ENCODE measurements around the gene GNAS-AS1.

Gene GNAS-AS1

DNA sequence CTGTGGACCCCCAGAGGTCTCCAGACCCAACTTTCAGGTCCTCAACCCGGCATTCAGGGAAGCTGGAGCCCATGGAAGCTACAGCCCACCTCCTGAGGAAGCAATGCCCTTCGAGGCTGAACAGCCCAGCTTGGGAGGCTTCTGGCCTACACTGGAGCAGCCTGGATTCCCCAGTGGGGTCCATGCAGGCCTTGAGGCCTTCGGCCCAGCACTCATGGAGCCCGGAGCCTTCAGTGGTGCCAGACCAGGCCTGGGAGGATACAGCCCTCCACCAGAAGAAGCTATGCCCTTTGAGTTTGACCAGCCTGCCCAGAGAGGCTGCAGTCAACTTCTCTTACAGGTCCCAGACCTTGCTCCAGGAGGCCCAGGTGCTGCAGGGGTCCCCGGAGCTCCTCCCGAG is 2.8 kb upstream of the GNAS-AS1 start:
- Histone ChIP-seq H3K9ac (ENCODE audit: low read depth, low read length) (no peak overlapping the region), H3K36me3 (ENCODE audit: control insufficient read depth, insufficient read depth, low read length) (peaks cover 3% of the 10 kb centered on the region), H3K4me1 (ENCODE audit: control insufficient read depth, insufficient read depth, low read length) (peaks cover 13% of the 10 kb centered on the region), H3K9me3 (ENCODE audit: control insufficient read depth, insufficient read depth, low read length) (no peaks in the 10 kb centered on the region), H3K27me3 (ENCODE audit: control insufficient read depth, insufficient read depth, low read length) (peaks cover 60% of the 10 kb centered on the region), H3K4me3 (ENCODE audit: low read depth, low read length) (peak overlapping the region; percentile 37)

DNA sequence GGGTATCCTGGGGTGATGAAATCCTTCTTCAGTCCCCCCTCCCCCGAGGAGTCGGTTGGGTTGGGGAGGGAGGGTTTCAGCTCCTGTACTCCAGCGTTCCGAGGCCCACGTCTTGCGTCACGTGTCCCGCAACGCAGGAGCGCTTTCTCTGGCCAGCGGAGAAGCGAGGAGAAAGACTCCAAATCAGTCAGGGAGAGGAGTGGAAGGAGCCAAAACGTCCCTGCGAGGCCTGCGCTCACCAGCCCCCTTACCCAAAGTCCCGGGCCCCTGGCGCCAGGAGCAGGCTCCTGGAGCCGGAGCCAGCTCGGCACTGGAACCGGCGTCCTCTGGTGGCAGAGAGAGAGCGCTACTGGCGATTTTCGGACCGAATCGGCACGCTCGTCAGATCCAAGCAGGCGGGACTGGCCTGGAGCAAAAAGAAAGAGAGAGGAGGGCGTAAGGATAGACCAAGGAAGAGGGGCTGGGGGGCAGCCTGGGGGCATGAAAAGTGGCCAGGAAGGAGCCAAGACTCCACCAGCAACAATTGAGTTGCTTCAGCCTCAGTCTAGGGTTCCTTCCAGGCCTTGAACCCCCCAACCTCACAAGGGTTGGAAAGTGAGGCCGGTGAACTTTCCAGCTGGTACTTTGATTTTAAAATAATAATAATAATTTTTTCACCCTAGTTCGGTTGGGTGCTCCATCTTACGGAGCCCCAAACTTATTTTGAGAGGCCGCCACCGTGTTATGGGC is 2.0 kb upstream of the GNAS-AS1 start, which contains the start of gene GNAS:
Gene GNAS, plus strand, starts transcription at position 174 of the 729 bp plus-strand sequence.
- Histone ChIP-seq H3K27me3 (ENCODE audit: control insufficient read depth, insufficient read depth, low read length) (peaks cover 56% of the 10 kb centered on the region), H3K9ac (ENCODE audit: low read depth, low read length) (peak within 1 kb of the TSS; percentile 70), H3K9me3 (ENCODE audit: control insufficient read depth, insufficient read depth, low read length) (no peaks in the 10 kb centered on the region), H3K4me1 (ENCODE audit: control insufficient read depth, insufficient read depth, low read length) (peaks cover 16% of the 10 kb centered on the region), H3K36me3 (ENCODE audit: control insufficient read depth, insufficient read depth, low read length) (peaks cover 7% of the 10 kb centered on the region), H3K4me3 (ENCODE audit: low read depth, low read length) (peak within 1 kb of the TSS; percentile 94)

DNA sequence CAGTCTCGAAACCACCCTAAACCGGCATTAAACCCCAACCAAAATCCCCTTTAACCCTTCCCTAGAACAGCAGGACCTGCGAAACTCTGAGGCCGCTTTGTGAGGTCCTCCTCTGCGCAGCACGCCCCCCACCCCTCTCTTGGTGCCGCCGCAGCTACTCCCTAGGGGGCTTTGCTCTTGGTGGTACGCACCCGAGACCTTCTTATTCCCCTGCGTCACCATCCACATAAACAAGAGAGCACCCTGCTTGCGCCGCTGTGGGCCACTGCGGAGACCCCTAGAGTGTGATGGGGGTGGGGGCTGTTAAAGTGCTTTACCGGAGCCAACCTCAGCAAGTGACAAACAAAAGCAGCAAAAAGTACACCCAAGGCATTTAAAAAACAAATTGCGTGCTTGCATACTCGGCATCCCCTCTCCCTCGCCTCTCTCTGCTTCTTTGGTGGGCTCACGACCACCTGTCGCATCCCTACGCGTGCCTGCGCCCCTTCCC is 1.3 kb upstream of the GNAS-AS1 start:
- Histone ChIP-seq H3K4me1 (ENCODE audit: control insufficient read depth, insufficient read depth, low read length) (peaks cover 19% of the 10 kb centered on the region), H3K36me3 (ENCODE audit: control insufficient read depth, insufficient read depth, low read length) (peaks cover 10% of the 10 kb centered on the region), H3K9me3 (ENCODE audit: control insufficient read depth, insufficient read depth, low read length) (no peaks in the 10 kb centered on the region), H3K4me3 (ENCODE audit: low read depth, low read length) (peak overlapping the region; percentile 94), H3K9ac (ENCODE audit: low read depth, low read length) (peak overlapping the region; percentile 70), H3K27me3 (ENCODE audit: control insufficient read depth, insufficient read depth, low read length) (peaks cover 49% of the 10 kb centered on the region)

DNA sequence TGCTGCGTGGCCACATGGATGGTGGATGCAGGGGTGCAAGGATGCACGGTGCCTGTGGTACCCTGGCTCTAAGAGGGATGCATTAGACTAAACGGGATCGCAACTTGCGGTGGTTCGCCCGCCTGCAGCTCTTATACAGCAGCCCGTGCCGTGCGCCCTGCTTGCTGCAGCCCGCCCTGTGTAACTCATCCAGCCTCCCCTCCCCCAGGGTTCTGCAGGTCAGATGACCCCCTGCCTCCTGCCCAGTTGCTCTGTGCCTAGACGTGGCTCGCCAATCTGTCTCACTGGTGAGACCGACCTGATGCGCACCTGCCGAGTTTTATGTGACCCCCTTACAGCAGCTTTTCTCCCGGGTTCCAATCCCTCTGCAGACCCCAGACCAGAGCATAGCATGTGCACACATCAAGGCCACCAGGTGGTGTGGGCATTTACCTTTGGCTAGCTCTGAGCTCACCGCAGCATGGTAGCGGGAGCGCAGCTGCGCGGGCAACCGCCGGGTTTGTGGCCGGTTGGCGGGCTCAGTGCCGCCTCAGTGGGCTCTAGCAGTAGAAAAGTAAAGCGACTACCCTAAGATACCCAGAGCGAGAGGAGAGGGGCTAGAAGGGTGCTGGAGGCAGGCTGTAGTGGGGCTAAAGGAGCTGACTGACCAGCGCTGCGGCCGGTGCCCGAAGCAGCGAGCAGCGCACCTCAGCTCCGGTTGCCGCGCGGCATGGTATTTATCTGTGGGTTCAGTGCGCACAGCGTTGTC is 693 bp upstream of the GNAS-AS1 start:
- H3K4me3 ChIP-seq (ENCODE audit: low read depth, low read length), result peak overlapping the region; percentile 94
- no peaks in the 10 kb centered on the region for H3K9me3 ChIP-seq (ENCODE audit: control insufficient read depth, insufficient read depth, low read length)
- peaks cover 10% of the 10 kb centered on the region for H3K36me3 ChIP-seq (ENCODE audit: control insufficient read depth, insufficient read depth, low read length)
- H3K4me1 ChIP-seq (ENCODE audit: control insufficient read depth, insufficient read depth, low read length), result peaks cover 23% of the 10 kb centered on the region
- H3K27me3 ChIP-seq (ENCODE audit: control insufficient read depth, insufficient read depth, low read length), result peaks cover 43% of the 10 kb centered on the region
- H3K9ac ChIP-seq (ENCODE audit: low read depth, low read length), result peak overlapping the region; percentile 60

DNA sequence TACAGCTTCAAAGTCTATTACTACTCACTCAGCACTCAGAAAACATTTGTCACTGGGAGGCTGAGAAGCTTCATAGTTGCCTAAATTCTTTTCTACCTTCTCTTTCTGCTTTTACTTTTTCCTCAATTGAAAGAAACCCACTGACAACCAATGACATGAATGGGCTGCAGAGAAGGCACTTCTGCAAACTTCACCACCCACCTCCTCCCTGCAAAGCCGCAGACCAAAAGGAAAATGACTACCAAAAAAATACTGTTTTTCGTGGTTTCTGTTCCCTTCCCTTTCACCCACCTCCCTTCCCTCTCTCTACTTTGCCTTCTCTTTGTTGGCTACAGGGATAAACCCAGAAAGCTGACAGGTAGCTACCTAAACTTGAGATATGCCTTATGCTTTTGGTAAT is 3.2 kb downstream of the GNAS-AS1 start:
- H3K9ac ChIP-seq (ENCODE audit: low read depth, low read length), result no peak overlapping the region
- H3K4me1 ChIP-seq (ENCODE audit: control insufficient read depth, insufficient read depth, low read length), result peaks cover 45% of the 10 kb centered on the region
- H3K27me3 ChIP-seq (ENCODE audit: control insufficient read depth, insufficient read depth, low read length), result peaks cover 10% of the 10 kb centered on the region
- H3K4me3 ChIP-seq (ENCODE audit: low read depth, low read length), result peak overlapping the region; percentile 10
- peaks cover 10% of the 10 kb centered on the region for H3K36me3 ChIP-seq (ENCODE audit: control insufficient read depth, insufficient read depth, low read length)
- H3K9me3 ChIP-seq (ENCODE audit: control insufficient read depth, insufficient read depth, low read length), result no peaks in the 10 kb centered on the region

DNA sequence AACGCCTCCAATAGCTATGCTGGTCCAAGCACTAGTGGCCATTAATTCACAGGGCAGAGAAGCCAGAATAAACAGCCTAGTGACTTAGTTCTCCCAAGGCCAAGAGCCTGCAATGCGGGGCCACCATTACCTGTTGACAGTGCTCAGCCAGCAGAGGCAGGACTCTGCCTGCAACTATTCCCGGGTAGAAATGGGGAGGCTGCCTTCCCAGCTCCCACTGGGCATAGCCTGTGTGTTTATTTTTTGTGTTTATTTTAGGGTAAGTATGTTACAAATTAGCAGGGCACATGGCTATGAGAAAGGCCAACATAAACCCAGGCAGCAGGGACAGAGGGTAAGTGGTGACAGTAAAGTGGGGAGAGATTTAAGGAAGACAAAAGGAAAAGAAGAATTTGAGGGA is 5.0 kb downstream of the GNAS-AS1 start:
- Histone ChIP-seq H3K27me3 (ENCODE audit: control insufficient read depth, insufficient read depth, low read length) (peaks cover 2% of the 10 kb centered on the region), H3K36me3 (ENCODE audit: control insufficient read depth, insufficient read depth, low read length) (peaks cover 22% of the 10 kb centered on the region), H3K4me1 (ENCODE audit: control insufficient read depth, insufficient read depth, low read length) (peaks cover 50% of the 10 kb centered on the region)

DNA sequence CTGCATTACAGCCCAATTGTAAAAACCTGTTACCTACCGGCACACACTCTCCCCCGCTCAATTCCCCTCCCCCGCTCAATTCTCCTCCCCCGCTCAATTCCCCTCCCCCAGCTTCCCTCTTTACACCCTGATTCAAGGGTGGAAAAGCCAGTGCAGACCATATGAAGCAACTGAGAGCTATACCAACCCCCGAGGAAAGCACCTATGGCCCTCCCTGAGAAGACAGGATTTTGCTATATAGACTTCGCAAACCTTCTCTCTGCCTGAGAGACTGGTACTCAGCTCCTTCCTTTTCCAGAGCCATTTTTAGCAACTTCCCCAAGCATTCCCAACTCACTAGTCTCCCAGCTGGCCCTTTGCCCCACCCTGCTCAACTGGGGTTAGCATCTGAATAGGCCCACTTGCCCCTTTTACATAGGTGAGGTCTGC is 7.6 kb downstream of the GNAS-AS1 start:
- Histone ChIP-seq H3K9me3 (ENCODE audit: control insufficient read depth, insufficient read depth, low read length) (no peaks in the 10 kb centered on the region), H3K27me3 (ENCODE audit: control insufficient read depth, insufficient read depth, low read length) (peaks cover 2% of the 10 kb centered on the region), H3K4me1 (ENCODE audit: control insufficient read depth, insufficient read depth, low read length) (peaks cover 40% of the 10 kb centered on the region), H3K36me3 (ENCODE audit: control insufficient read depth, insufficient read depth, low read length) (peaks cover 24% of the 10 kb centered on the region), H3K4me3 (ENCODE audit: low read depth, low read length) (peak overlapping the region; percentile 52), H3K9ac (ENCODE audit: low read depth, low read length) (no peak overlapping the region)

More for the DNA sequence above, 5.0 kb downstream of the GNAS-AS1 start:
- Histone ChIP-seq H3K4me3 (ENCODE audit: low read depth, low read length) (no peak overlapping the region), H3K9ac (ENCODE audit: low read depth, low read length) (no peak overlapping the region), H3K9me3 (ENCODE audit: control insufficient read depth, insufficient read depth, low read length) (no peaks in the 10 kb centered on the region)

DNA sequence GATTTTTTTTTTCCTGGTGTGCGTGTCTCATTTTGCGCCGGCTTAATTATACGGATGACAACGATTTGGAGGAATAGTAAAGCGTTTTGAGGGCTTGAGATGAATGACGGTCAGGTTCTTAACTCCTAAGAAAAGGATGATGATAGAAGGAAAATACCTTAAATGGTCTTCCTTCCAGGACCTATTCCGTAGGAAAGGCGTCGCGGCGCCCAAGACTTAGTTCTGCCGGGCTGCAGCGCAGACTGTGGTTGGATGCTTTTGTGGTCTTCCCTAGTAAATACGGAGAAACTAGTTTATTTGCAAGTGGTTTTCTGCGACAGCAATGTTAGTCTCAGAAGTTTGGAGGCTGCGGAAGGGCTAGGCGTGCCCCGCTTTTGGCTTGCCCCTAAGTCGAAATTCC is 8.4 kb downstream of the GNAS-AS1 start:
- peak overlapping the region; percentile 51 for H3K9ac ChIP-seq (ENCODE audit: low read depth, low read length)
- H3K9me3 ChIP-seq (ENCODE audit: control insufficient read depth, insufficient read depth, low read length), result no peaks in the 10 kb centered on the region
- H3K4me1 ChIP-seq (ENCODE audit: control insufficient read depth, insufficient read depth, low read length), result peaks cover 39% of the 10 kb centered on the region
- peak overlapping the region; percentile 52 for H3K4me3 ChIP-seq (ENCODE audit: low read depth, low read length)
- peaks cover 26% of the 10 kb centered on the region for H3K36me3 ChIP-seq (ENCODE audit: control insufficient read depth, insufficient read depth, low read length)
- H3K27me3 ChIP-seq (ENCODE audit: control insufficient read depth, insufficient read depth, low read length), result peaks cover 2% of the 10 kb centered on the region

DNA sequence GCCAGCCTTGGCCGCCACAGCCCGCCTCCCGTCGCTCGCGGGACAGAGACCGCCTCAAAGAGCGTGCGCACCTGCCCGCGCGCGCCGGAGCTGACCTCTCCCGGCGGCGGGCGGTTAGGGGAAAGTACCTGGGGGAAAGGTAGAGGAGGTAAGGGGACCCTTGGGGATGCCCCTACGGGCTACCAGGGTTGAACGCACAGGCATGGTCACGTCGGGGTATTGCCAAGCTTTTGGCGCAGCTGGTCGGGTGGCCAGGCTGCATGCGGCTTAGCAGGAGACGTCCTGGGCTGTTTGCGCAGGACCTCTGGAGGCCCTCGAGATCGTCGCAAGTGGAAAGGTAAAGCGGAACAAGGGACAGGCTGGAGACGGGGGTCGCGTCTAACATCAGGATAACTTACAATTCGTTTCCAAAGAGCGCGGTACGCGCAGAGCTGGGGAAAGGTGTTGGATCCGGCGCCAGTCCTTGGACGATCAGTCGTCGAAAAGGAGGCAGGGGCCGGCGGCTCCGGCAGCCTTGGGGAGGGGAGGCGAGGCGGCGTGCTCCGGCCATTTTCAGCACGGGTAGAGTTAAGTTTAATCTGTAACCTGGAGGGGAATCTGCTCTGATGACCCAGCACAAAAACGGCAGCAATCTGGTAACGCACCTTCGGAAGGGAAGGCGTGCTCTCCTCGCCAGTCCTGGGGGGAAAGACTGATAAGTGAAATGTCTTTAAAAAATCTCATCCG is 9.0 kb downstream of the GNAS-AS1 start:
- Histone ChIP-seq H3K9me3 (ENCODE audit: control insufficient read depth, insufficient read depth, low read length) (no peaks in the 10 kb centered on the region), H3K4me3 (ENCODE audit: low read depth, low read length) (peak overlapping the region; percentile 52), H3K4me1 (ENCODE audit: control insufficient read depth, insufficient read depth, low read length) (peaks cover 35% of the 10 kb centered on the region), H3K27me3 (ENCODE audit: control insufficient read depth, insufficient read depth, low read length) (peaks cover 2% of the 10 kb centered on the region), H3K36me3 (ENCODE audit: control insufficient read depth, insufficient read depth, low read length) (peaks cover 32% of the 10 kb centered on the region), H3K9ac (ENCODE audit: low read depth, low read length) (peak overlapping the region; percentile 32)

DNA sequence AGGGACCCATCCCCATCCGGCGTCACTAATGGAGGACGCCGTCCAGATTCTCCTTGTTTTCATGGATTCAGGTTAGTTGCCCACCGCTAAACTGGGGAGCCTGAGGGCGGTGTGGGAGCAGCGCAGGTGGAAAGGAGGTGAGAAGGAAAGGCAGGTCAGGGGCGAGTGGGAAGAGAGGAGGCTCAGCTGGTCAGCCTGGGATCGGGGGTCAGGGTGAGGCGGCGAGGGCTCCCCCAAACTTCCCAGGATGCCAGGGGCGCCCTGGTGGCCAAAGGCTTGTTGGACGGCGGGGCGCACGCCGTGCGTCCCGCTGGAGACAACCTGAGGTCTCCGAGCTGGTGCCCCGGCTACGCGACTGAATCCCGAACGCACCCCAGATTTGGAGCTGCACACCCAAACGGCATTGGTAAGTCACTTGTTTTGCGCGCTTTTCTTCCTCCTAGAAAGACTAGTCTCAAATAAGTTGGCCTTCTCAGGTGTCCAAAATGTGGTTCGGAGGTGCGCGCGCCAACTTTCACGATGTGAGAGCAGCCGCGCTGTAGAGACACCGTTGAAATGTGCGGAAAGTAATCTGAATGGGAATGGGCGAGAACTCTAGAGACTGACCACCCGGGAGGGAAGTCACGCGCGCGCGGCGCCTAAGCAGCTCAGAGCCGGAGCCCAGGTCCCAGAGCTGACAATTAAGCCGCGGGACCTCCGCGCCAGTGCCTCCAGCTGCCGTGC is 9.7 kb downstream of the GNAS-AS1 start:
- Histone ChIP-seq H3K27me3 (ENCODE audit: control insufficient read depth, insufficient read depth, low read length) (peaks cover 2% of the 10 kb centered on the region), H3K4me1 (ENCODE audit: control insufficient read depth, insufficient read depth, low read length) (peaks cover 29% of the 10 kb centered on the region), H3K4me3 (ENCODE audit: low read depth, low read length) (peak overlapping the region; percentile 52), H3K9me3 (ENCODE audit: control insufficient read depth, insufficient read depth, low read length) (no peaks in the 10 kb centered on the region), H3K36me3 (ENCODE audit: control insufficient read depth, insufficient read depth, low read length) (peaks cover 33% of the 10 kb centered on the region), H3K9ac (ENCODE audit: low read depth, low read length) (peak overlapping the region; percentile 56)

All from iPS-15b (cell line).